Measurements from ENCODE around the gene NCAM1. TPM values are rescaled to one million over a fixed set of nuclear protein-coding genes. Genes with fewer than 3 reads are reported as not detected.

The NCAM1 gene
- total and polyA plus RNA-seq, 7 donors, result 0.46 to 124 (median 64.2) TPM

DNA sequence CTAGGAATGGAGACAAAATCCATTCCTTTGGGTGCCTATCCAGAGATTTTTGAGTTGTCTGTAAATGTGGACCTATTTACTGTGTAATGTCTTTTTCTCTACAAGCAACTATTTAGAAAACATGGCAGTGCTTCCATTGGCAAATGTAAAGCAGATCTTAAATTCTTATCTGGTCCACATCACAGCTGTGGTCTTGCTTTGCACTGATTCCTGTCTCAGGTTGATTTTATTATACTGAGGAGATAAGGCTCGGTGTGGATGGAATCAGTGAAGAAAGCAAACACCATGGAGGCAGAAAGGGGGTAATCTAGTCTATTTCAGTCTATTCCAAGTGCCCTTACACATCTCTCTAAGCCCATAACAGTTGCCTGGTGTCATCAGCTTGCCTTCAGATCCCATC, 160.5 kb downstream of the NCAM1 start:
- Histone ChIP-seq H3K9me3 (no peaks in the 10 kb centered on the region), H3K27me3 (no peaks in the 10 kb centered on the region), H3K27ac (no peak overlapping the region), H3K4me3 (no peak overlapping the region), H3K36me3 (no peaks in the 10 kb centered on the region), H3K4me1 (peaks cover 0 to 30% (median 22%) of the 10 kb centered on the region in 4 donors)
- TF ChIP-seq POLR2A (IDR thresholded peaks at IDR 0.05) (no peak), EP300 (IDR thresholded peaks at IDR 0.05) (no peak), POLR2AphosphoS5 (IDR thresholded peaks at IDR 0.05) (no peak)
- TF ChIP-seq, protein P1, sequence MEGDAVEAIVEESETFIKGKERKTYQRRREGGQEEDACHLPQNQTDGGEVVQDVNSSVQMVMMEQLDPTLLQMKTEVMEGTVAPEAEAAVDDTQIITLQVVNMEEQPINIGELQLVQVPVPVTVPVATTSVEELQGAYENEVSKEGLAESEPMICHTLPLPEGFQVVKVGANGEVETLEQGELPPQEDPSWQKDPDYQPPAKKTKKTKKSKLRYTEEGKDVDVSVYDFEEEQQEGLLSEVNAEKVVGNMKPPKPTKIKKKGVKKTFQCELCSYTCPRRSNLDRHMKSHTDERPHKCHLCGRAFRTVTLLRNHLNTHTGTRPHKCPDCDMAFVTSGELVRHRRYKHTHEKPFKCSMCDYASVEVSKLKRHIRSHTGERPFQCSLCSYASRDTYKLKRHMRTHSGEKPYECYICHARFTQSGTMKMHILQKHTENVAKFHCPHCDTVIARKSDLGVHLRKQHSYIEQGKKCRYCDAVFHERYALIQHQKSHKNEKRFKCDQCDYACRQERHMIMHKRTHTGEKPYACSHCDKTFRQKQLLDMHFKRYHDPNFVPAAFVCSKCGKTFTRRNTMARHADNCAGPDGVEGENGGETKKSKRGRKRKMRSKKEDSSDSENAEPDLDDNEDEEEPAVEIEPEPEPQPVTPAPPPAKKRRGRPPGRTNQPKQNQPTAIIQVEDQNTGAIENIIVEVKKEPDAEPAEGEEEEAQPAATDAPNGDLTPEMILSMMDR (IDR thresholded peaks at IDR 0.05), result no peak
- WGBS, 2 donors, result 20 to 38% methylated on average over 1 of the region's 1 CpG
- no peak for DNase-seq
- intact Hi-C loops (cut with DNase I), result no loop called here

DNA sequence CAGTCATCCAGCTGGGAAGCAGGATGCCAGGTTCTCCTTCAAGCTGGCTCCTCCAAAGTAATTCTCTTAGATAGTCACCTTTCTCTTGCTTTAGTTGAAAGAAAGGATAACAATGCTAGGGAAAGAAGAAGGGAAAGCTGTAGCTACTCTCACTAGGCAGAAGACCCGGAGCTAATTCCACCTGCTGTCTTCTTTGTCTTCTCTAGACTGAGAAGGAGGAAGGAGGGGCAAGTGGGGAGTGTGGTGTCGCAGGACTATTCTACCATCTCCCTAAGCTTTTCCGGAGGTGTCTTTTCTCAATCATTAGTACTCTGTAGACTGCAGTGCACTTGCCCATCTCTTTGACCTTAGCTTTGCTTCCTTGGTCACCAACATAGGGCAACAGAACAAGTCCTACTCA, 162.8 kb downstream of the NCAM1 start:
- no peak for DNase-seq
- Histone ChIP-seq H3K27me3 (no peaks in the 10 kb centered on the region), H3K36me3 (no peaks in the 10 kb centered on the region), H3K27ac (no peak overlapping the region), H3K9me3 (no peaks in the 10 kb centered on the region), H3K4me1 (peaks cover 0 to 19% (median 13%) of the 10 kb centered on the region in 4 donors), H3K4me3 (no peak overlapping the region)
- no peak for TF ChIP-seq EP300 (IDR thresholded peaks at IDR 0.05)
- TF ChIP-seq, protein P1 (IDR thresholded peaks at IDR 0.05), result no peak
- no peak for TF ChIP-seq POLR2A (IDR thresholded peaks at IDR 0.05)
- TF ChIP-seq POLR2AphosphoS5 (IDR thresholded peaks at IDR 0.05), result no peak
- 68 to 77% methylated on average over 3 of the region's 3 CpGs for WGBS, 2 donors
- intact Hi-C loops (cut with DNase I), result no loop called here

DNA sequence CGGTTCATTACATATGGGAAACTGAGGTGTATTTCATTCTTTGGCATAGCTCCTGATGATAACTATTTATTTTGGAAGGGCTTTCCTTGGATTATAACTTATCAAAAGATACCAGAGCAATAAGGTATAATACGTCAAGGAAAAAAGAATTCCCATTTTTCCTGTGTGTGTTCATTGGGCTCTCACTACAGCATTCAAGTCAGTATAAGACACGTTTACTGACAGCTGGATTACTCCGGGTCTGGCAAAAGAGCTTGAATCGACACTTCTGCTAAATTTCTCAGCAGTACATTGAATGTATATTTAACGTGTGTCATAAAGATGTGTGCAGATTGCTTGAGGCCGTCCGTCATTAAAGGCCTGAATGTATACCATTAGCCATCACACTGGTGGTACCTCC, 163.4 kb downstream of the NCAM1 start:
- 86 to 88% methylated on average over 8 of the region's 8 CpGs for WGBS, 2 donors
- Histone ChIP-seq H3K36me3 (no peaks in the 10 kb centered on the region), H3K27ac (no peak overlapping the region), H3K27me3 (no peaks in the 10 kb centered on the region), H3K4me3 (no peak overlapping the region), H3K9me3 (no peaks in the 10 kb centered on the region), H3K4me1 (peaks cover 0 to 14% (median 7%) of the 10 kb centered on the region in 4 donors)
- DNase-seq, result no peak
- TF ChIP-seq POLR2AphosphoS5 (IDR thresholded peaks at IDR 0.05) (no peak), EP300 (IDR thresholded peaks at IDR 0.05) (no peak), POLR2A (IDR thresholded peaks at IDR 0.05) (no peak)
- TF ChIP-seq, protein P1 (IDR thresholded peaks at IDR 0.05), result no peak
- intact Hi-C loops (cut with DNase I), result no loop called here

DNA sequence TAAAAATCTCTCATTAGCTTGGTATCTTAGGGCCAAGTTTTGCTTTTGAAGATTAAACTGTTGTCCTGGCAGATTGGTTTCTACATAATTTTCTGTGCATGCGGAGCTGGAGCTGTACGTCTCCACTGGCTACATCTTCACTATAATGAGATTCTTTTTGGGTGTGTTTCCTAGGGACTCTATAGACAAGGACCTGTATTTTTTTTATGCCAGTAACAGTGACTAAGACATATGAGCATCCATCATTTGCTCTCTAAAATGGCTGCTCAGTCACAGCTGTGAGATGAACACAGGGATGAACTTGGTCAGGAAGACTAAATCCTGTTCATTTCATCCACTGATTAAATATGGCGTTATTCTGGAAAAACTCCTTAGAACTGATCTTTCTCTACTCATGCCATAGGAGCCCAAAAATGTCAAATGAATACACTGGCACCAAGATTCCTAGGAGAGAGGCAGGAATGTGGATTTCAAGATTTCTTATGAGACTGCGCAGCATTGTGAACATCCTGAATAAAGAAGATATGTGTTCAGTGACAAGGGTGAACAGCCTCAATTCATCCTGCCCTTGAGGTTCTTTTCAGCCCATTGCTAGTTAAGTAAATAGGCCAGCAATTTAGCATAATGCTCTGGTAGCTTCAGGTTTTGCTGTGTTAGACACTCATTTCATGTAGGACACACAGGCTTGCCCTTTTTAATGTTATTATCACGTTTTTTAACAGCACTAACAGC, 168.2 kb downstream of the NCAM1 start:
- no peaks in the 10 kb centered on the region for H3K36me3 ChIP-seq
- no peak for TF ChIP-seq EP300 (IDR thresholded peaks at IDR 0.05)
- no peak for TF ChIP-seq POLR2A (IDR thresholded peaks at IDR 0.05)
- TF ChIP-seq, protein P1 (IDR thresholded peaks at IDR 0.05), result no peak
- TF ChIP-seq POLR2AphosphoS5 (IDR thresholded peaks at IDR 0.05), result no peak
- intact Hi-C loops (cut with DNase I), result no loop called here
- peaks cover 0 to 33% (median 25%) of the 10 kb centered on the region in 4 donors for H3K4me1 ChIP-seq
- H3K27me3 ChIP-seq, result no peaks in the 10 kb centered on the region
- DNase-seq, result no peak
- 81 to 87% methylated on average over 5 of the region's 5 CpGs for WGBS, 2 donors
- no peak overlapping the region for H3K4me3 ChIP-seq
- no peaks in the 10 kb centered on the region for H3K9me3 ChIP-seq
- H3K27ac ChIP-seq, result no peak overlapping the region

Data from sigmoid colon (tissue), 7 donors.